Activated CD4-positive, alpha-beta T cell treated with anti-CD3 and anti-CD28 coated beads, Interleukin-2, amount 50 U/mL, for 48 hours (primary cell): ENCODE measurements around the gene PLEKHN1.

Experiments used
- DNase-seq, 2 experiments: peaks; one replicate each; pipeline ENCODE4 v3.0.0-alpha.2; 2020

PLEKHN1 gene

GRCh38 chr1:929712-930632 is 36.3 kb upstream of the PLEKHN1 start:
- no peak for DNase-seq

GRCh38 chr1:930633-931138 is 35.6 kb upstream of the PLEKHN1 start:
- DNase-seq: no peak

GRCh38 chr1:931380-932172 is 34.7 kb upstream of the PLEKHN1 start:
- DNase-seq: no peak

- no peak for DNase-seq
Observed at GRCh38 chr1:932173-932510, 34.1 kb upstream of the PLEKHN1 start.

- no peak for DNase-seq
Observed at GRCh38 chr1:932776-933602, 33.3 kb upstream of the PLEKHN1 start.

GRCh38 chr1:933603-933940 is 32.7 kb upstream of the PLEKHN1 start:
- DNase-seq: no peak

GRCh38 chr1:934991-935750 is 31.1 kb upstream of the PLEKHN1 start:
- DNase-seq: no peak

- no peak for DNase-seq
Observed at GRCh38 chr1:935751-936231, 30.5 kb upstream of the PLEKHN1 start.

- DNase-seq: no peak
Observed at GRCh38 chr1:936348-937264, 29.7 kb upstream of the PLEKHN1 start.

- DNase-seq: no peak
Observed at GRCh38 chr1:937521-937920, 28.8 kb upstream of the PLEKHN1 start.

GRCh38 chr1:938088-938683 is 28.1 kb upstream of the PLEKHN1 start:
- DNase-seq: peak in 1 of 2 experiments; percentile 43

- no peak for DNase-seq
Observed at GRCh38 chr1:938711-939489, 27.4 kb upstream of the PLEKHN1 start.

GRCh38 chr1:939511-940106 is 26.7 kb upstream of the PLEKHN1 start:
- no peak for DNase-seq

GRCh38 chr1:940107-941014 is 25.9 kb upstream of the PLEKHN1 start:
- peak in 1 of 2 experiments; percentile 34 for DNase-seq

GRCh38 chr1:941015-941587 is 25.2 kb upstream of the PLEKHN1 start:
- no peak for DNase-seq

GRCh38 chr1:941588-942383 is 24.5 kb upstream of the PLEKHN1 start:
- DNase-seq: peak in 1 of 2 experiments; percentile 48

GRCh38 chr1:942411-942821 is 23.9 kb upstream of the PLEKHN1 start:
- DNase-seq: no peak
